Naive thymus-derived CD8-positive, alpha-beta T cell (primary cell): ENCODE data around the gene SCML1. TPM values are rescaled to one million over a fixed set of nuclear protein-coding genes. Genes with fewer than 3 reads are reported as not detected.
A peak's percentile ranks its signal among the peaks of the same experiment; 100 is the strongest.

Experiments used
- ATAC-seq, 2 donors: fragments of 150-1000 bp; cut with Tn5 transposase in 1 of 2; sonication (Bioruptor Pico), chemical (Tn5 transposase) in 1 of 2; 1 replicate in 1 of 2; 2 replicates in 1 of 2; pipeline ENCODE4 v1.10.0; 2021; ENCODE audit warnings: mild to moderate bottlenecking in 2 of 2, moderate library complexity in 2 of 2
- POLR2A ChIA-PET: fragments of 350-600 bp; sonication (Branson Sonifier 250); formaldehyde crosslinking; loops from one replicate; lab custom pipeline; 2021; ENCODE audit warnings: antibody characterized with exemption; lab: Charles Lee
- DNase-seq, 10 donors: peaks; one replicate each; pipeline versions ENCODE4 v3.0.0 to v3.0.0-alpha.2; 2020 to 2022
- H3K27ac Mint-ChIP-seq, 10 donors: one replicate each; pipeline ENCODE4 v1.8.0; 2020 to 2022; ENCODE audit warnings: mild to moderate bottlenecking in 10 of 10, mixed read lengths in 10 of 10, moderate library complexity in 4 of 10, inconsistent platforms in 1 of 10
- H3K27me3 Mint-ChIP-seq, 5 donors: one replicate each; pipeline ENCODE4 v1.8.0; 2021 to 2022; ENCODE audit warnings: mixed read lengths in 5 of 5
- H3K36me3 Mint-ChIP-seq, 3 donors: one replicate each; pipeline ENCODE4 v1.8.0; 2020 to 2022; ENCODE audit warnings: mixed read lengths in 3 of 3, mild to moderate bottlenecking in 2 of 3, inconsistent platforms in 1 of 3
- H3K4me1 Mint-ChIP-seq, 4 donors: one replicate each; pipeline ENCODE4 v1.8.0; 2021 to 2022; ENCODE audit warnings: mixed read lengths in 4 of 4
- H3K4me3 Mint-ChIP-seq, 10 donors: one replicate each; pipeline ENCODE4 v1.8.0; 2020 to 2022; ENCODE audit warnings: mild to moderate bottlenecking in 10 of 10, mixed read lengths in 10 of 10, moderate library complexity in 6 of 10, inconsistent platforms in 1 of 10
- H3K9me3 Mint-ChIP-seq, 9 donors: one replicate each; pipeline ENCODE4 v1.8.0; 2020 to 2022; ENCODE audit warnings: mixed read lengths in 9 of 9, mild to moderate bottlenecking in 3 of 9, inconsistent platforms in 1 of 9, moderate library complexity in 1 of 9
- polyA plus RNA-seq, 3 donors: library from polyadenylated mRNA; unstranded; fragments of 300-500 nt; fragmentation: Illumina TruSeq; gene quantifications; one replicate each; pipeline ENCODE4 v1.2.3, GENCODE V29; 2021
- total RNA-seq, 8 experiments: library from RNA in 2 of 8; stranded (reverse) in 2 of 8; gene quantifications; one replicate each; pipeline ENCODE4 v1.2.3 and lab custom pipeline; 2021 to 2026

SCML1 gene
- total and polyA plus RNA-seq, 5 experiments from 2014 or later: 6.0 to 32.6 (median 7.1) TPM

- H3K9me3 Mint-ChIP-seq: peaks cover 0 to 3% (median 0%) of the 10 kb centered on the region in 9 donors
- H3K27ac Mint-ChIP-seq: peak overlapping the region in 4 of 10 donors; percentile 35 to 79 (median 63)
- peak overlapping the region in 1 of 10 donors; percentile 9 for H3K4me3 Mint-ChIP-seq
- H3K36me3 Mint-ChIP-seq: peaks cover 0 to 4% (median 0%) of the 10 kb centered on the region in 3 donors
- ATAC-seq: no peak
- H3K27me3 Mint-ChIP-seq: no peaks in the 10 kb centered on the region
- H3K4me1 Mint-ChIP-seq: peaks cover 17 to 54% (median 45%) of the 10 kb centered on the region in 4 donors
- POLR2A ChIA-PET: no interaction called here
- DNase-seq: no peak
Measured at GRCh38 chrX:17741123-17741511, 3.8 kb downstream of the SCML1 start.

- no peak for ATAC-seq
- no peak overlapping the region for H3K4me3 Mint-ChIP-seq
- peak overlapping the region in 1 of 10 donors; percentile 17 for H3K27ac Mint-ChIP-seq
- peaks cover 0 to 13% (median 0%) of the 10 kb centered on the region in 3 donors for H3K36me3 Mint-ChIP-seq
- POLR2A ChIA-PET: no interaction called here
- peaks cover 0 to under 1% (median 0%) of the 10 kb centered on the region in 9 donors for H3K9me3 Mint-ChIP-seq
- peaks cover 18 to 56% (median 42%) of the 10 kb centered on the region in 4 donors for H3K4me1 Mint-ChIP-seq
- DNase-seq: no peak
- H3K27me3 Mint-ChIP-seq: no peaks in the 10 kb centered on the region
Measured at GRCh38 chrX:17743913-17744312, 6.6 kb downstream of the SCML1 start.

- H3K27ac Mint-ChIP-seq: no peak overlapping the region
- no peak overlapping the region for H3K4me3 Mint-ChIP-seq
- POLR2A ChIA-PET: no interaction called here
- H3K36me3 Mint-ChIP-seq: peaks cover 0 to 20% (median 0%) of the 10 kb centered on the region in 3 donors
- H3K4me1 Mint-ChIP-seq: peaks cover 13 to 45% (median 34%) of the 10 kb centered on the region in 4 donors
- peak in 2 of 10 donors; percentile 28 to 29 for DNase-seq
- no peaks in the 10 kb centered on the region for H3K27me3 Mint-ChIP-seq
- no peaks in the 10 kb centered on the region for H3K9me3 Mint-ChIP-seq
- ATAC-seq: no peak
Measured at GRCh38 chrX:17744896-17745523, 7.7 kb downstream of the SCML1 start.

GRCh38 chrX:17747692-17748091, 10.4 kb downstream of the SCML1 start:
- POLR2A ChIA-PET: interaction anchor here (2.2 kb wide), 1 partner anchor 11 kb away, joined by 6 read pairs; the partner anchor contains the start of gene SCML1
- Mint-ChIP-seq H3K4me1 (peaks cover 7 to 21% (median 14%) of the 10 kb centered on the region in 4 donors), H3K9me3 (peaks cover 0 to 2% (median 0%) of the 10 kb centered on the region in 9 donors), H3K4me3 (no peak overlapping the region), H3K27me3 (no peaks in the 10 kb centered on the region), H3K36me3 (peaks cover 0 to 42% (median 0%) of the 10 kb centered on the region in 3 donors), H3K27ac (peak overlapping the region in 3 of 10 donors; percentile 3 to 87 (median 40))
- ATAC-seq: no peak
- DNase-seq: no peak

DNA sequence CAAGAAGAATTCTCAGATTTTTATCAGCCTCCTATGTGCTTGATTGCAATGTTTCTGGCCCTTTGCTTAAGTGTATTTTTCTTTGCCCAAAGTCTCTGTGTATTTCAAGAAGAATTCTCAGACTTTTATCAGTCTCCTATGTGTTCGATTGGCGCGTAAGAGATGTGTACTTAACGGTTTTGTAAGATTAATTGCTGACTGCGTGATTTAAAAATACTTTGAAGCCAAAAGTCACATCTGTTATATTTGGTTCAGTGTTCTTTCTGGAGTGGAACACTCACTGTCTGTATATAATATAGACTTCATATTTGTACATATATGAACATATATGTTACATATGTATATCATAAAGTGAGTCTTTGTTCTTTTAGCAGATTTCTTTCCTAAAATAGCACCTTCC, 11.4 kb downstream of the SCML1 start:
- Mint-ChIP-seq H3K9me3 (peaks cover 0 to 2% (median 0%) of the 10 kb centered on the region in 9 donors), H3K27me3 (no peaks in the 10 kb centered on the region), H3K36me3 (peaks cover 0 to 47% (median 0%) of the 10 kb centered on the region in 3 donors), H3K27ac (no peak overlapping the region), H3K4me3 (no peak overlapping the region), H3K4me1 (peaks cover 5 to 15% (median 7%) of the 10 kb centered on the region in 4 donors)
- POLR2A ChIA-PET: no interaction called here
- no peak for ATAC-seq
- DNase-seq: no peak

DNA sequence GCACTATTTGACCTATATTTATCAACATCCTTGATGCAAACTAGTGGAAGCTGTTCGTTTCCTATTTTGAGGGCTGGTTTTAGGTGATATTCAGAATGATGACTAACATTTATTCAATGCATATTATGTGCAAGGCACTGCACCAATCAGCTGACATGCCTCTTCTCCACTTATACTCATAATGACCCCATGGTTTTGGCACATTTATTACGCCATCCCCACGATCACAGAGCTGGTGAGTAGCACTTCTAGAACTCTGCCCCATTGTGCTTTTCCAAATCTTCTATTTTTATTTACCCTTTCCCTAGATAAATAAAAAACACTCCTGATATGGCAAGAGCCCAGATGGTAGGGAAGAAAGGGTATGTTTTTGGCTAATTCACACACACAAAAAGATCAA, 13.1 kb downstream of the SCML1 start:
- Mint-ChIP-seq H3K4me1 (peaks cover 0 to 15% (median 5%) of the 10 kb centered on the region in 4 donors), H3K4me3 (no peak overlapping the region), H3K27me3 (no peaks in the 10 kb centered on the region), H3K9me3 (peaks cover 0 to 2% (median 0%) of the 10 kb centered on the region in 9 donors), H3K36me3 (peaks cover 0 to 51% (median 0%) of the 10 kb centered on the region in 3 donors), H3K27ac (peak overlapping the region in 1 of 10 donors; percentile 47)
- no peak for ATAC-seq
- no peak for DNase-seq
- POLR2A ChIA-PET: no interaction called here

DNA sequence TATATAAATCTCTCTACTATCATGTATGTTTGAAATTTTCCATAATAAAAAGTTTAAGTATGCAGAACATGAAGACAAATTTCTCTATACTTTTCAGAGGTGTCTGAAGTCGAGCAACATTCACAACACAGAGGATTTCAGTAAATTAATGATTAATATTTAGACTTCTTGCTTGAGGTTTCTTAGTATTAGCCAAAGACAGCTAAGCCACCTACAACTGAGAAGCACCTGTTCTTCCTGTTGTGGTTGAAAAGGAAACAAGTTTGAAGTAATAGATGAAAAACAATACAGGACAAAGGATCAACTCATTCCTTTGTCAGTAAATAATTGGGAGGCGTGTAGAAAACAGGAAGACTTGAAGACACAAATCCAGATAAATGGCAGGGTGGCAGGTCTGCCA, 21.1 kb downstream of the SCML1 start:
- Mint-ChIP-seq H3K27ac (no peak overlapping the region), H3K4me1 (peaks cover 2 to 13% (median 10%) of the 10 kb centered on the region in 4 donors), H3K4me3 (no peak overlapping the region), H3K9me3 (no peaks in the 10 kb centered on the region), H3K27me3 (no peaks in the 10 kb centered on the region), H3K36me3 (peaks cover 0 to 8% (median 0%) of the 10 kb centered on the region in 3 donors)
- DNase-seq (no peak), ATAC-seq (no peak)
- POLR2A ChIA-PET: no interaction called here

DNA sequence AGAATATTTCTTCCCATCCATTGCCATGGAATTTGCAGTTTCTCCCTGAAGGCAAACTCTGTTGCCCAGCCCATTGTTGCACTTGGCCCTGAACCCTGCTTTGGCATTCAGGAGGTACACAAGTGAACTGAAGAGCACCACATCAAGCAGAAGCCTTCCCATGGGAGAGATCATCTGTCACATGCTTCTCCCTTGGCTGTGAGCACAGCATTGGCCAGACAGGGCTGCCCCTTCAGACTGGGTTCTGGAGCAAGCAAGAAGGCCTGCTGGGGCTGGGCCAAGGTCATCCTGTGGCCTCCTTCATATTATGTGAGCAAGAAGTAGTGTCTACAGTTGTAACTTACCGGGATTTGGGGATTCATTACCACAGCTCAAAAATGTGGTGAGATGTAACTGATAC, 22.7 kb downstream of the SCML1 start:
- no peaks in the 10 kb centered on the region for H3K27me3 Mint-ChIP-seq
- POLR2A ChIA-PET: no interaction called here
- peaks cover 2 to 13% (median 10%) of the 10 kb centered on the region in 4 donors for H3K4me1 Mint-ChIP-seq
- no peak overlapping the region for H3K4me3 Mint-ChIP-seq
- H3K9me3 Mint-ChIP-seq: no peaks in the 10 kb centered on the region
- peaks cover 0 to 3% (median 0%) of the 10 kb centered on the region in 3 donors for H3K36me3 Mint-ChIP-seq
- ATAC-seq (no peak), DNase-seq (no peak)
- peak overlapping the region in 1 of 10 donors; percentile 29 for H3K27ac Mint-ChIP-seq

DNA sequence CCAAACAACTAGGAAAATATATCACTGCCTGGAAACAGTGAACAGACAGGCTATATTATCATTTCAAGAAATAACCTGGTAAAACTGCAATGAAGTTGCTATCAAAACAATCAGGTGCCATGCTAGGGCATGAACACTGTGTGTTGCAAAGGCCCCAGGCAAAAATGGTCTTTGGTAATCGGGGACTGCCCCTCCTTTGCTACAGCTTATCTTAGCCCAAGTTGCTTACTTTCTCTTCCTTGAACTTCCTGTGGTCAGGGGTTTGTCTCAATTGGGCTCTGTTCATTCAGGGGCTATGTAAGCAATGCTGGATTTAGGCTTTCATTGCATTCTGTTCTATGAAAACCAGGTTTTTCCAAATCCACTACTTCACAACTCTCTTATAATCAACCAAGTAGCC, 30.4 kb downstream of the SCML1 start:
- H3K36me3 Mint-ChIP-seq: no peaks in the 10 kb centered on the region
- no peak overlapping the region for H3K4me3 Mint-ChIP-seq
- no peaks in the 10 kb centered on the region for H3K27me3 Mint-ChIP-seq
- H3K27ac Mint-ChIP-seq: no peak overlapping the region
- H3K9me3 Mint-ChIP-seq: no peaks in the 10 kb centered on the region
- H3K4me1 Mint-ChIP-seq: no peaks in the 10 kb centered on the region
- no peak for DNase-seq
- no peak for ATAC-seq
- POLR2A ChIA-PET: no interaction called here

- H3K27me3 Mint-ChIP-seq: no peaks in the 10 kb centered on the region
- no peaks in the 10 kb centered on the region for H3K36me3 Mint-ChIP-seq
- no peaks in the 10 kb centered on the region for H3K4me1 Mint-ChIP-seq
- ATAC-seq (no peak), DNase-seq (no peak)
- H3K9me3 Mint-ChIP-seq: no peaks in the 10 kb centered on the region
- no peak overlapping the region for H3K27ac Mint-ChIP-seq
- POLR2A ChIA-PET: no interaction called here
- H3K4me3 Mint-ChIP-seq: no peak overlapping the region
Measured at GRCh38 chrX:17768997-17769396, 31.7 kb downstream of the SCML1 start.

DNA sequence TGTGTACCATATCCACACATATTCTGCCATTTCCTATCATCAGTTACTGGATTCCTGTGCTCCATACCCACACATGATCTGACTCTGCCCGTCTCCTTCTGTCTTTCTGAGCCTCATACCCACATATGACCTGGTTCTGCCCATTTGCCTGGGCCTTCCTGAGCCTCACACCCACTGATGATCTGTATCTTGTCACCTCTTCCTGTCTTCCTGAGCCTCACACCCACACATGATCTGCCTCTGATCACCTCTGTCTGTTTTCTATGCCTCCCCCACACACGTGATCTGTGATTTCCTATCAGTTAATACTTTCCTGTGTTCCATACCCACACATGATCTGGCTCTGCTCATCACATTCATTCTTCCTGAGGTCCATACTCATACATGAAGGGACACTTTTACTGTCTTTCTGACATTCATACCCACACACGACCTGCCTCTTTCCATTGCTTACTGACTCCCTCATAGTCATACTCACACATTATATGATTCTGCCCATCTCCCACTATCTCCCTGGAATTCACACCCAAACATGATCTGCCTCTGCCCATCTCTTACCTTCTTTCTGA, 32.5 kb downstream of the SCML1 start:
- Mint-ChIP-seq H3K4me3 (no peak overlapping the region), H3K27me3 (no peaks in the 10 kb centered on the region), H3K27ac (no peak overlapping the region), H3K9me3 (no peaks in the 10 kb centered on the region), H3K4me1 (no peaks in the 10 kb centered on the region), H3K36me3 (no peaks in the 10 kb centered on the region)
- ATAC-seq (peak; percentile 41 to 67), DNase-seq (peak in 1 of 10 donors; percentile 13)
- POLR2A ChIA-PET: no interaction called here

DNA sequence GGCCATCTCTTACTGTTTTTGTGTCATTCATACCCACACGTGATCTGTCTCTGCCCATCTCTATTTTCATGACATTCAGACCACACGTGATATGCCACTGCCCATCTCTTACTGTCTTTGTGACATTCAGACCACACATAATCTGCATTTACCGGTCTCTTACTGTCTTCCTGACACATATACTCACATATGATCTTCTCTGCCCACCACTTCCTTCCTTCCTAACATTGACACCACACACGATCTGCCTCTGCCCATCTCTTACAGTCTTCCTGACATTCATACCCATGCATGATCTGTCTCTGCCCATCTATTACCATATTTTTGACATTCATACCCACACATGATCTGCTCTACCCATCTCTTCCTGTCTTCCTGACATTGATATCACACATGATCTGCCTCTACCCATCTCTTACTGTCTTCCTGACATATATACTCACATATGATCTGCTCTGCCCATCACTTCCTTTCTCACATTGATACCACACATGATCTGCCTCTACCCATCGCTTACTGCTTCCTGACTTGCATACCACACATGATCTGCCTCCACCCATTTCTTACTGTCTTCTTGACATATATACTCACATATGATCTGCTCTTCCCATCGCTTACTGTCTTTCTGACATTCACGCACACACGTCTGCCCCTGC, 36.1 kb downstream of the SCML1 start:
- no peaks in the 10 kb centered on the region for H3K36me3 Mint-ChIP-seq
- no peak overlapping the region for H3K4me3 Mint-ChIP-seq
- ATAC-seq (peak; percentile 23 to 58), DNase-seq (peak in 1 of 10 donors; percentile 6)
- H3K9me3 Mint-ChIP-seq: peaks cover 0 to 2% (median 0%) of the 10 kb centered on the region in 9 donors
- H3K27me3 Mint-ChIP-seq: no peaks in the 10 kb centered on the region
- peaks cover 8 to 17% (median 10%) of the 10 kb centered on the region in 4 donors for H3K4me1 Mint-ChIP-seq
- POLR2A ChIA-PET: no interaction called here
- H3K27ac Mint-ChIP-seq: no peak overlapping the region

DNA sequence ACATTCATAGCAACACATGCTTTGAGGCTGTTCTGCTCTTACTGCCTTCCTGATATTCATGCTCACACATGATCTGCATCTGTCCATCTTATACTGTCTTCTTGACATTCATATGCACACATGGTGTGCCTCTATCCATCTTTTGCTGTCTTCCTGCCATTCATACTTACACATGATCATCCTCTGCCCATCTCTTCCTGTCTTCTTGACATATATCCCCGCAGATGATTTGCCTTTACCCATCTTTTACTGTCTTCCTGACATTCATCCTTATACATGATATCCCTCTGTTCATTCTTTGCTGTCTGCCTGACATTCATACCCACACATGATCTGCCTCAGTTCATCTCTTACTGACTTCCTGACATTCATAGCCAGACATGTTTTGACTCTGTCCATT, 36.8 kb downstream of the SCML1 start:
- POLR2A ChIA-PET: no interaction called here
- H3K4me1 Mint-ChIP-seq: peaks cover 12 to 24% (median 15%) of the 10 kb centered on the region in 4 donors
- no peak overlapping the region for H3K27ac Mint-ChIP-seq
- DNase-seq (no peak), ATAC-seq (no peak)
- H3K36me3 Mint-ChIP-seq: no peaks in the 10 kb centered on the region
- no peak overlapping the region for H3K4me3 Mint-ChIP-seq
- H3K9me3 Mint-ChIP-seq: peaks cover 0 to 2% (median 0%) of the 10 kb centered on the region in 9 donors
- no peaks in the 10 kb centered on the region for H3K27me3 Mint-ChIP-seq
